ENCODE results near the gene PTPN21. TPM values are rescaled to one million over a fixed set of nuclear protein-coding genes. Genes with fewer than 3 reads are reported as not detected.

PTPN21 gene
- polyA plus RNA-seq, 3 donors = not detected

DNA sequence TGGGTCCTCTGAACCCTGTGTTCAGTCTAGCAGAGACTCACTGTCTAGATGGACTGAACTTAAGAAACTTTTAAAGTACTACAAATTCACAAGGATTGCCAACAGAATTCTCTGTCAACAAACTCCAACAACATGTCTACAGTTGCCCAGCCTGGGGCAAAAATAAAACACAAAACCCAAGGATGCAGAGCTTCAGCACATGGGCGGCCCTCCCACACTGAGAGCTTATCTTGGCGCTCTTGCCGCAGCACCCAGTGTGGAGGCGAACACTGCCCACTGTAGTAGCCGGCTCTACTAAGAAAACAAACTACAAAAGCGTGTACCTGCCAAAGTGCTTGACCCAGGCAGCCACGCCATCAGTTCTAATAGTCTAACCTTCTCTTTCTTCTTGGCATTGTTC, 66.7 kb downstream of the PTPN21 start:
- no peaks in the 10 kb centered on the region for H3K36me3 ChIP-seq (replicated peaks in 1 of 2; ENCODE audit: control insufficient read depth in 1 of 2, insufficient read depth in 2 of 2, low read length in 2 of 2)
- Mint-ChIP-seq H3K36me3 (no peaks in the 10 kb centered on the region), H3K4me3 (no peak overlapping the region), H3K27ac (no peak overlapping the region), H3K4me1 (peaks cover 5% of the 10 kb centered on the region), H3K27me3 (ENCODE audit: low read depth in 3 of 3) (peaks cover 2 to 6% (median 2%) of the 10 kb centered on the region in 3 donors), H3K9me3 (peaks cover 0 to 2% (median 0%) of the 10 kb centered on the region in 7 donors)
- H3K27me3 ChIP-seq (ENCODE audit: control insufficient read depth in 2 of 2, insufficient read depth in 2 of 2, low read length in 2 of 2) = no peaks in the 10 kb centered on the region
- no peak for DNase-seq
- H2AFZ ChIP-seq (ENCODE audit: insufficient read depth, low read depth, low read length, poor library complexity, severe bottlenecking) = no peak overlapping the region
- H3K4me1 ChIP-seq (ENCODE audit: control insufficient read depth in 1 of 2, insufficient read depth in 2 of 2, low read length in 2 of 2) = peaks cover 0 to 4% of the 10 kb centered on the region in 2 donors
- H4K20me1 ChIP-seq (ENCODE audit: insufficient read depth, low read length) = no peaks in the 10 kb centered on the region
- 100% methylated on average over 6 of the region's 7 CpGs for WGBS (ENCODE audit: insufficient coverage)
- H3K27ac ChIP-seq (ENCODE audit: low read depth in 1 of 2, low read length in 2 of 2) = no peak overlapping the region
- no peaks in the 10 kb centered on the region for H3K79me2 ChIP-seq (ENCODE audit: insufficient read depth, low read length)
- intact Hi-C loops (cut with micrococcal nuclease) = no loop called here
- TF ChIP-seq, protein P1, sequence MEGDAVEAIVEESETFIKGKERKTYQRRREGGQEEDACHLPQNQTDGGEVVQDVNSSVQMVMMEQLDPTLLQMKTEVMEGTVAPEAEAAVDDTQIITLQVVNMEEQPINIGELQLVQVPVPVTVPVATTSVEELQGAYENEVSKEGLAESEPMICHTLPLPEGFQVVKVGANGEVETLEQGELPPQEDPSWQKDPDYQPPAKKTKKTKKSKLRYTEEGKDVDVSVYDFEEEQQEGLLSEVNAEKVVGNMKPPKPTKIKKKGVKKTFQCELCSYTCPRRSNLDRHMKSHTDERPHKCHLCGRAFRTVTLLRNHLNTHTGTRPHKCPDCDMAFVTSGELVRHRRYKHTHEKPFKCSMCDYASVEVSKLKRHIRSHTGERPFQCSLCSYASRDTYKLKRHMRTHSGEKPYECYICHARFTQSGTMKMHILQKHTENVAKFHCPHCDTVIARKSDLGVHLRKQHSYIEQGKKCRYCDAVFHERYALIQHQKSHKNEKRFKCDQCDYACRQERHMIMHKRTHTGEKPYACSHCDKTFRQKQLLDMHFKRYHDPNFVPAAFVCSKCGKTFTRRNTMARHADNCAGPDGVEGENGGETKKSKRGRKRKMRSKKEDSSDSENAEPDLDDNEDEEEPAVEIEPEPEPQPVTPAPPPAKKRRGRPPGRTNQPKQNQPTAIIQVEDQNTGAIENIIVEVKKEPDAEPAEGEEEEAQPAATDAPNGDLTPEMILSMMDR (IDR thresholded peaks at IDR 0.05) = no peak
- H3K9ac ChIP-seq (ENCODE audit: insufficient read depth, low read length, poor library complexity, severe bottlenecking) = no peak overlapping the region
- H3K9me3 ChIP-seq (replicated peaks in 1 of 2; ENCODE audit: control insufficient read depth in 1 of 2, insufficient read depth in 1 of 2, low read length in 2 of 2) = no peaks in the 10 kb centered on the region
- no peak overlapping the region for H3K4me2 ChIP-seq (replicated peaks; ENCODE audit: extremely low read depth, low read length, poor library complexity, severe bottlenecking)
- no peak overlapping the region for H3K4me3 ChIP-seq (replicated peaks in 1 of 3; ENCODE audit: low read depth in 2 of 3, low read length in 3 of 3)

DNA sequence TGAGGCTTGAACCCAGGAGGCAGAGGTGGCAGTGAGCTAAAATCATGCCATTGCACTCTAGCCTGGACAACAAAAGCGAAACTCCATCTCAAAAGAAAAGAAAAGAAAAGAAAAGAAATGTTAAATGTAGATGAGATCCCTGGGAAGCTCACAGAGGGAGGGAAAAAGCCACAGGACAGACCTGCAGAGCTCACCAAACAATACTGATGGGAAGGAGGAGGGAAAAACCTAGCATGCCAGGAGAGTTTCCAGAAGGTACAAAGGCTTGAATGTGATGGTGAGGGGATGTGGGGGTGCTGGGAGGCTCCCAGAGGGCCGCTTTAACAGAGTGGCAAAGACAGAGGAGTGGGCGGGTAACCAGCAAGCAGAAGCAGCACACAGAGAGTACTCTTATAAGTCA, 72.3 kb downstream of the PTPN21 start:
- no peaks in the 10 kb centered on the region for H3K36me3 Mint-ChIP-seq
- H3K9me3 ChIP-seq (replicated peaks in 1 of 2; ENCODE audit: control insufficient read depth in 1 of 2, insufficient read depth in 1 of 2, low read length in 2 of 2) = peaks cover 0 to 17% of the 10 kb centered on the region in 2 donors
- H3K36me3 ChIP-seq (replicated peaks in 1 of 2; ENCODE audit: control insufficient read depth in 1 of 2, insufficient read depth in 2 of 2, low read length in 2 of 2) = no peaks in the 10 kb centered on the region
- no peak overlapping the region for H2AFZ ChIP-seq (ENCODE audit: insufficient read depth, low read depth, low read length, poor library complexity, severe bottlenecking)
- DNase-seq = no peak
- no peak overlapping the region for H3K27ac ChIP-seq (ENCODE audit: low read depth in 1 of 2, low read length in 2 of 2)
- H3K4me1 Mint-ChIP-seq = no peaks in the 10 kb centered on the region
- intact Hi-C loops (cut with micrococcal nuclease) = no loop called here
- no peak overlapping the region for H3K4me3 ChIP-seq (replicated peaks in 1 of 3; ENCODE audit: low read depth in 2 of 3, low read length in 3 of 3)
- H3K27ac Mint-ChIP-seq = no peak overlapping the region
- H3K4me2 ChIP-seq (replicated peaks; ENCODE audit: extremely low read depth, low read length, poor library complexity, severe bottlenecking) = no peak overlapping the region
- no peaks in the 10 kb centered on the region for H4K20me1 ChIP-seq (ENCODE audit: insufficient read depth, low read length)
- H3K9me3 Mint-ChIP-seq = peaks cover 3 to 19% (median 13%) of the 10 kb centered on the region in 7 donors
- TF ChIP-seq, protein P1 (IDR thresholded peaks at IDR 0.05) = no peak
- no peaks in the 10 kb centered on the region for H3K4me1 ChIP-seq (ENCODE audit: control insufficient read depth in 1 of 2, insufficient read depth in 2 of 2, low read length in 2 of 2)
- H3K79me2 ChIP-seq (ENCODE audit: insufficient read depth, low read length) = no peaks in the 10 kb centered on the region
- no peak overlapping the region for H3K9ac ChIP-seq (ENCODE audit: insufficient read depth, low read length, poor library complexity, severe bottlenecking)
- WGBS (ENCODE audit: insufficient coverage) = no CpG with 5 or more reads among the region's 3 CpGs
- H3K27me3 Mint-ChIP-seq (ENCODE audit: low read depth in 3 of 3) = peaks cover 0 to 15% (median 5%) of the 10 kb centered on the region in 3 donors
- no peaks in the 10 kb centered on the region for H3K27me3 ChIP-seq (ENCODE audit: control insufficient read depth in 2 of 2, insufficient read depth in 2 of 2, low read length in 2 of 2)
- H3K4me3 Mint-ChIP-seq = no peak overlapping the region
